Vagina (tissue), 2 donors: ENCODE results near the gene CACTIN.

Experiments
- POLR2A ChIP-seq, 2 donors: fragments of 450-650 bp; IDR thresholded peaks; one replicate each; pipeline ENCODE4 v1.6.1; 2017; ENCODE audit warnings: antibody characterized with exemption in 2 of 2, mild to moderate bottlenecking in 2 of 2, moderate library complexity in 2 of 2
- POLR2AphosphoS5 ChIP-seq, 2 donors: sonication (generic); formaldehyde crosslinking; IDR thresholded peaks; one replicate each; pipeline ENCODE4 v1.9.0; 2017; ENCODE audit warnings: antibody characterized with exemption in 2 of 2, mild to moderate bottlenecking in 2 of 2, low read depth in 1 of 2; ENCODE audit not compliant: insufficient read depth in 1 of 2
- TF ChIP-seq, protein P1 (sequence below), 3 experiments: fragments of 450-650 bp in 2 of 3; fragments of 200-600 bp in 1 of 3; sonication (generic) in 1 of 3; IDR thresholded peaks; one replicate each; pipeline ENCODE4 v1.5.1; 2017 to 2019; ENCODE audit warnings: antibody characterized with exemption in 3 of 3, mild to moderate bottlenecking in 2 of 3, moderate library complexity in 2 of 3

- TF ChIP-seq, protein P1, sequence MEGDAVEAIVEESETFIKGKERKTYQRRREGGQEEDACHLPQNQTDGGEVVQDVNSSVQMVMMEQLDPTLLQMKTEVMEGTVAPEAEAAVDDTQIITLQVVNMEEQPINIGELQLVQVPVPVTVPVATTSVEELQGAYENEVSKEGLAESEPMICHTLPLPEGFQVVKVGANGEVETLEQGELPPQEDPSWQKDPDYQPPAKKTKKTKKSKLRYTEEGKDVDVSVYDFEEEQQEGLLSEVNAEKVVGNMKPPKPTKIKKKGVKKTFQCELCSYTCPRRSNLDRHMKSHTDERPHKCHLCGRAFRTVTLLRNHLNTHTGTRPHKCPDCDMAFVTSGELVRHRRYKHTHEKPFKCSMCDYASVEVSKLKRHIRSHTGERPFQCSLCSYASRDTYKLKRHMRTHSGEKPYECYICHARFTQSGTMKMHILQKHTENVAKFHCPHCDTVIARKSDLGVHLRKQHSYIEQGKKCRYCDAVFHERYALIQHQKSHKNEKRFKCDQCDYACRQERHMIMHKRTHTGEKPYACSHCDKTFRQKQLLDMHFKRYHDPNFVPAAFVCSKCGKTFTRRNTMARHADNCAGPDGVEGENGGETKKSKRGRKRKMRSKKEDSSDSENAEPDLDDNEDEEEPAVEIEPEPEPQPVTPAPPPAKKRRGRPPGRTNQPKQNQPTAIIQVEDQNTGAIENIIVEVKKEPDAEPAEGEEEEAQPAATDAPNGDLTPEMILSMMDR (IDR thresholded peaks at IDR 0.05) = no peak
- TF ChIP-seq POLR2A (IDR thresholded peaks at IDR 0.05) = no peak
- no peak for TF ChIP-seq POLR2AphosphoS5 (IDR thresholded peaks at IDR 0.05; ENCODE audit: insufficient read depth in 1 of 2, low read depth in 1 of 2)
Measured at GRCh38 chr19:3646336-3647092, 19.9 kb upstream of the CACTIN start.
